ENCODE data around the gene LRP5. TPM values are rescaled to one million over a fixed set of nuclear protein-coding genes. Genes with fewer than 3 reads are reported as not detected.

Gene LRP5
- total RNA-seq, 1 experiment from 2014 or later = 0.07 TPM

- DNase-seq = no peak
- Histone ChIP-seq H3K27ac (ENCODE audit: low read length) (no peak overlapping the region), H3K9me3 (ENCODE audit: low read length) (no peaks in the 10 kb centered on the region), H3K4me2 (ENCODE audit: low read depth, low read length, poor library complexity, severe bottlenecking) (no peak overlapping the region), H3K36me3 (ENCODE audit: insufficient read depth, low read length) (no peaks in the 10 kb centered on the region), H3K9me2 (replicated peaks; ENCODE audit: insufficient read depth, low read length) (no peaks in the 10 kb centered on the region), H3K27me3 (ENCODE audit: low read length) (no peaks in the 10 kb centered on the region), H4K20me1 (ENCODE audit: insufficient read depth, low read depth, low read length) (no peaks in the 10 kb centered on the region), H3K4me1 (ENCODE audit: low read length) (no peaks in the 10 kb centered on the region), H3K4me3 (ENCODE audit: low read length) (no peak overlapping the region), H3K9ac (ENCODE audit: low read length) (no peak overlapping the region), H3K79me2 (ENCODE audit: low read length) (no peaks in the 10 kb centered on the region), H2AFZ (ENCODE audit: low read length) (no peak overlapping the region)
Observed at GRCh38 chr11:68317147-68317785, 4.9 kb downstream of the LRP5 start.

- H3K9ac ChIP-seq (ENCODE audit: low read length) = no peak overlapping the region
- DNase-seq = no peak
- H2AFZ ChIP-seq (ENCODE audit: low read length) = no peak overlapping the region
- no peaks in the 10 kb centered on the region for H3K4me1 ChIP-seq (ENCODE audit: low read length)
- no peak overlapping the region for H3K4me3 ChIP-seq (ENCODE audit: low read length)
- H3K27ac ChIP-seq (ENCODE audit: low read length) = no peak overlapping the region
- H3K9me3 ChIP-seq (ENCODE audit: low read length) = no peaks in the 10 kb centered on the region
- H3K36me3 ChIP-seq (ENCODE audit: insufficient read depth, low read length) = no peaks in the 10 kb centered on the region
- H3K27me3 ChIP-seq (ENCODE audit: low read length) = no peaks in the 10 kb centered on the region
- H3K4me2 ChIP-seq (ENCODE audit: low read depth, low read length, poor library complexity, severe bottlenecking) = no peak overlapping the region
- H3K79me2 ChIP-seq (ENCODE audit: low read length) = no peaks in the 10 kb centered on the region
- H4K20me1 ChIP-seq (ENCODE audit: insufficient read depth, low read depth, low read length) = no peaks in the 10 kb centered on the region
- no peaks in the 10 kb centered on the region for H3K9me2 ChIP-seq (replicated peaks; ENCODE audit: insufficient read depth, low read length)
Observed at GRCh38 chr11:68321293-68322051, 9.1 kb downstream of the LRP5 start.

GRCh38 chr11:68322052-68322430 is 9.7 kb downstream of the LRP5 start:
- H2AFZ ChIP-seq (ENCODE audit: low read length) = no peak overlapping the region
- no peaks in the 10 kb centered on the region for H3K27me3 ChIP-seq (ENCODE audit: low read length)
- no peaks in the 10 kb centered on the region for H3K4me1 ChIP-seq (ENCODE audit: low read length)
- no peaks in the 10 kb centered on the region for H3K9me3 ChIP-seq (ENCODE audit: low read length)
- no peaks in the 10 kb centered on the region for H3K79me2 ChIP-seq (ENCODE audit: low read length)
- no peaks in the 10 kb centered on the region for H3K36me3 ChIP-seq (ENCODE audit: insufficient read depth, low read length)
- no peaks in the 10 kb centered on the region for H4K20me1 ChIP-seq (ENCODE audit: insufficient read depth, low read depth, low read length)
- no peak overlapping the region for H3K4me2 ChIP-seq (ENCODE audit: low read depth, low read length, poor library complexity, severe bottlenecking)
- no peak overlapping the region for H3K27ac ChIP-seq (ENCODE audit: low read length)
- no peak for DNase-seq
- no peak overlapping the region for H3K9ac ChIP-seq (ENCODE audit: low read length)
- H3K9me2 ChIP-seq (replicated peaks; ENCODE audit: insufficient read depth, low read length) = no peaks in the 10 kb centered on the region
- no peak overlapping the region for H3K4me3 ChIP-seq (ENCODE audit: low read length)

GRCh38 chr11:68324241-68324640 is 11.8 kb downstream of the LRP5 start:
- Histone ChIP-seq H3K9me2 (replicated peaks; ENCODE audit: insufficient read depth, low read length) (no peaks in the 10 kb centered on the region), H3K79me2 (ENCODE audit: low read length) (no peaks in the 10 kb centered on the region), H3K4me1 (ENCODE audit: low read length) (no peaks in the 10 kb centered on the region), H4K20me1 (ENCODE audit: insufficient read depth, low read depth, low read length) (no peaks in the 10 kb centered on the region), H3K9me3 (ENCODE audit: low read length) (no peaks in the 10 kb centered on the region), H3K4me2 (ENCODE audit: low read depth, low read length, poor library complexity, severe bottlenecking) (no peak overlapping the region), H3K36me3 (ENCODE audit: insufficient read depth, low read length) (no peaks in the 10 kb centered on the region), H3K4me3 (ENCODE audit: low read length) (no peak overlapping the region), H3K27ac (ENCODE audit: low read length) (no peak overlapping the region), H2AFZ (ENCODE audit: low read length) (no peak overlapping the region), H3K9ac (ENCODE audit: low read length) (no peak overlapping the region), H3K27me3 (ENCODE audit: low read length) (no peaks in the 10 kb centered on the region)
- no peak for DNase-seq

- Histone ChIP-seq H2AFZ (ENCODE audit: low read length) (no peak overlapping the region), H3K9ac (ENCODE audit: low read length) (no peak overlapping the region), H3K9me2 (replicated peaks; ENCODE audit: insufficient read depth, low read length) (no peaks in the 10 kb centered on the region), H3K27ac (ENCODE audit: low read length) (no peak overlapping the region), H3K27me3 (ENCODE audit: low read length) (no peaks in the 10 kb centered on the region), H3K4me1 (ENCODE audit: low read length) (no peaks in the 10 kb centered on the region), H3K79me2 (ENCODE audit: low read length) (no peaks in the 10 kb centered on the region), H3K36me3 (ENCODE audit: insufficient read depth, low read length) (no peaks in the 10 kb centered on the region), H3K4me3 (ENCODE audit: low read length) (no peak overlapping the region), H3K9me3 (ENCODE audit: low read length) (no peaks in the 10 kb centered on the region), H3K4me2 (ENCODE audit: low read depth, low read length, poor library complexity, severe bottlenecking) (no peak overlapping the region), H4K20me1 (ENCODE audit: insufficient read depth, low read depth, low read length) (no peaks in the 10 kb centered on the region)
- DNase-seq = no peak
Observed at GRCh38 chr11:68324695-68325094, 12.3 kb downstream of the LRP5 start.

- Histone ChIP-seq H3K27ac (ENCODE audit: low read length) (no peak overlapping the region), H3K4me2 (ENCODE audit: low read depth, low read length, poor library complexity, severe bottlenecking) (no peak overlapping the region), H3K27me3 (ENCODE audit: low read length) (no peaks in the 10 kb centered on the region), H3K9me3 (ENCODE audit: low read length) (no peaks in the 10 kb centered on the region), H3K9me2 (replicated peaks; ENCODE audit: insufficient read depth, low read length) (no peaks in the 10 kb centered on the region), H2AFZ (ENCODE audit: low read length) (no peak overlapping the region), H3K36me3 (ENCODE audit: insufficient read depth, low read length) (no peaks in the 10 kb centered on the region), H3K79me2 (ENCODE audit: low read length) (no peaks in the 10 kb centered on the region), H3K9ac (ENCODE audit: low read length) (no peak overlapping the region), H3K4me1 (ENCODE audit: low read length) (no peaks in the 10 kb centered on the region), H4K20me1 (ENCODE audit: insufficient read depth, low read depth, low read length) (no peaks in the 10 kb centered on the region), H3K4me3 (ENCODE audit: low read length) (no peak overlapping the region)
- no peak for DNase-seq
Observed at GRCh38 chr11:68325183-68325906, 13.0 kb downstream of the LRP5 start.

GRCh38 chr11:68325907-68326220 is 13.5 kb downstream of the LRP5 start:
- H3K27me3 ChIP-seq (ENCODE audit: low read length) = no peaks in the 10 kb centered on the region
- H3K9ac ChIP-seq (ENCODE audit: low read length) = no peak overlapping the region
- H3K4me2 ChIP-seq (ENCODE audit: low read depth, low read length, poor library complexity, severe bottlenecking) = no peak overlapping the region
- H3K9me3 ChIP-seq (ENCODE audit: low read length) = no peaks in the 10 kb centered on the region
- H3K79me2 ChIP-seq (ENCODE audit: low read length) = no peaks in the 10 kb centered on the region
- DNase-seq = no peak
- H2AFZ ChIP-seq (ENCODE audit: low read length) = no peak overlapping the region
- H4K20me1 ChIP-seq (ENCODE audit: insufficient read depth, low read depth, low read length) = no peaks in the 10 kb centered on the region
- H3K27ac ChIP-seq (ENCODE audit: low read length) = no peak overlapping the region
- no peaks in the 10 kb centered on the region for H3K36me3 ChIP-seq (ENCODE audit: insufficient read depth, low read length)
- H3K9me2 ChIP-seq (replicated peaks; ENCODE audit: insufficient read depth, low read length) = no peaks in the 10 kb centered on the region
- H3K4me1 ChIP-seq (ENCODE audit: low read length) = no peaks in the 10 kb centered on the region
- no peak overlapping the region for H3K4me3 ChIP-seq (ENCODE audit: low read length)

GRCh38 chr11:68326334-68327215 is 14.2 kb downstream of the LRP5 start:
- no peak overlapping the region for H3K27ac ChIP-seq (ENCODE audit: low read length)
- H3K9me3 ChIP-seq (ENCODE audit: low read length) = no peaks in the 10 kb centered on the region
- no peak overlapping the region for H3K9ac ChIP-seq (ENCODE audit: low read length)
- DNase-seq = no peak
- no peaks in the 10 kb centered on the region for H3K4me1 ChIP-seq (ENCODE audit: low read length)
- H3K4me3 ChIP-seq (ENCODE audit: low read length) = no peak overlapping the region
- no peaks in the 10 kb centered on the region for H3K79me2 ChIP-seq (ENCODE audit: low read length)
- H2AFZ ChIP-seq (ENCODE audit: low read length) = no peak overlapping the region
- no peaks in the 10 kb centered on the region for H3K27me3 ChIP-seq (ENCODE audit: low read length)
- H4K20me1 ChIP-seq (ENCODE audit: insufficient read depth, low read depth, low read length) = no peaks in the 10 kb centered on the region
- no peaks in the 10 kb centered on the region for H3K9me2 ChIP-seq (replicated peaks; ENCODE audit: insufficient read depth, low read length)
- H3K4me2 ChIP-seq (ENCODE audit: low read depth, low read length, poor library complexity, severe bottlenecking) = no peak overlapping the region
- H3K36me3 ChIP-seq (ENCODE audit: insufficient read depth, low read length) = no peaks in the 10 kb centered on the region

Data from Karpas-422 (cell line).